Stimulated activated naive CD4-positive, alpha-beta T cell (primary cell): Measurements from ENCODE around the gene EIF2D.

Experiments
- DNase-seq, 6 experiments: peaks; one replicate each; lab custom pipeline; 2025; lab: John Stamatoyannopoulos, UW

EIF2D gene

DNA sequence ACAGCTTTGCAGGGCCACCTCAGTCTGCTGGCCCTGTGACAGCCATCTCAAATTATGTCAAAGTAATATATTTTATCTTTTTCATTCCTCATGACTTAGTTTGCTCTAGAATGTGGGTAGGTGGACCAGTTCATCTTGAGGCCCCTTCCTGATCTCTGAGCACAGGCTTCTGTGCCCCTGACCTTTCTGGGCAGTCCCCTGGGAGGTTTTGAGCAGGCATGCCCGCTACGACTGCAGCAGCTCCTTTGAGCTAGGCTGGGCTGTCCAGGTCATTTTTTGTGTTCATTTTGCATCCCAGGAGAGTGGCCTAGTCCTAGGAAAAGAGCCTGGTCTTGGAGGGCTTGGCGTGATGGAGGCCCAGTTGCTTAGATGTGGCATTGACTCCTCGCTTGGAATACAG is 42.7 kb downstream of the EIF2D start:
- no peak for DNase-seq

DNA sequence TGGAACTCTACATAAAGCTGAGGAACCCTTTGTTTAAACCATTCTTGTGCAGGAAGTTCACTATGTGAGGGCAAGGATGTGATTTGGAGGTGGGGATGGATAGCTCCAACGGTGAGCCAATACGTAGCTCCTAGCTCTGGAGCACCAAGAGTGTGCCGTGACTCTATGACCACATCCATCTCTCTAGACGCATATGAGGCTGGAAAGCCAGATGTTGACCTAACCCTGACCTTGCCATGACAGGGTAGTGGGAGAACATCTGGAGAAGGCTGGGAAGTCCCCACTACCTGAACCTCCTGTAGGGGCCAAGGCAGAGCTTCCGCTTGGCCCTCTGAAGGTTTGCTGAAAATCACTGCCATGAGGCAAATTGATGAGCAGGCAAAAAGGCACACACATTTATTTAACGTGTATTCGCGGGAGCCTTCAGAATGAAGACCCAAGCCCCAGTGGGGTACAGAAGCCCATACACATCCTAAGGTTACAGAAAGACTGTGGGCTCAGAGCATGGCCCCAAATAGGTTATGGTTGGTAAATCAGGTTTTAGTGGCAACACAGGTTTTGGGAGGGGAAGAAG is 43.4 kb downstream of the EIF2D start:
- DNase-seq: no peak

DNA sequence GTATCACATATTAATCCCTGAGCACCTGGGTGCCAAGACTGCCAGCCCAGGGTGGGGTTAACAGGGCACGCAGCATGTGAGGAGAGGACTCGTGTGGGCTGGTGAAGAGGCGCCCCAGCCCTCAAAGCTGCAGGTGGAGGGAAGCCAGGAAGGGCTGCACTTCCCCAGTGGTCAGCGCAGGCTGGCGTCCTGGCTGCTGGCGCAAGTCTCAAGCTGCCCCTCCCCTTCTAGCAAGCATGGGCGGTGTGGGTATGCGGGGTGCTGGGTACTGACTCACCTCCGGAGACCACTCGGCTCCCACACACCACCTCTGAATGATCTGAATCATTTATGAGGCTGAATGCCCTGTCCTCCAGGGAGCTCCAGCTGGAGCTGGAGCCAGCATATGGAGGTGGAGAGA is 44.0 kb downstream of the EIF2D start:
- no peak for DNase-seq

DNA sequence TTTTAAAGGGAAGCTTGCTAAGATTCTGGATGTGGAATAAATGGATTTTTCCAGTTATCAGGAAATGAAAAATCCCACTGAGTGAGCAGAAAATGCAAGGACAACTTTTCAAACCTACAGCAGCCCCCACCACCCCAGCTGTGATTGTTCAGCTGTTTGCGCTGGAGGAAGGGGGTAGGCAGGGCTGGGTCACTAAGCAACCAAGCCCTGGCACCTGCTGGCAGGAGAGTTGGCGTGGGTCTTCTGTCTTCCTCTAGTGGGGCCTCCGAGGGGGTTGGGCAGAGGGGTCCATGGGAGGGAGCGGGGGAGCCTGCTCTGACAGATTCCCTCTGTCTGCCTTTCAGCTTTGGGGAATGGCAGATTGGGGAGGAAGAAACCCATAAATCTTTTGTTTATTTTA is 45.3 kb downstream of the EIF2D start:
- DNase-seq: no peak

DNA sequence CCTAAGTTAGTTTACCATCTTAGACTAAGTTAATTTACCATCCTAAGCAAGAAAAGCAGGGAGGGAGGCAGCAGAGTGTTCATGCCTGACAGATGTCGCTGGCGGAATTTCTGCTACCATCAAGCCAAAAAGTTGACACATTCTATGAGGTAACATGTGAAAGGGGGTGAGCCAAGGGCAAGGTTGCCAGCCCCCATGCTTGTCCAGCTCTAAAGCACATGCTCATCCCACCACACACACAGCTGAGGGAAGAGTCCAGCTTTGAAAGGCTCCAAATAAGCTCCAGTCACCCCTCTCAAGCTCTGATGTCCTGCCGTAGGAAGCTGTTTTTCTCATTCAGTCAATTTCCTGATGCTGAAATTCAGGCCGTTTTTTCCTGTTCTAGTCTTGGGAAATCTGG is 46.3 kb downstream of the EIF2D start:
- DNase-seq: no peak

DNA sequence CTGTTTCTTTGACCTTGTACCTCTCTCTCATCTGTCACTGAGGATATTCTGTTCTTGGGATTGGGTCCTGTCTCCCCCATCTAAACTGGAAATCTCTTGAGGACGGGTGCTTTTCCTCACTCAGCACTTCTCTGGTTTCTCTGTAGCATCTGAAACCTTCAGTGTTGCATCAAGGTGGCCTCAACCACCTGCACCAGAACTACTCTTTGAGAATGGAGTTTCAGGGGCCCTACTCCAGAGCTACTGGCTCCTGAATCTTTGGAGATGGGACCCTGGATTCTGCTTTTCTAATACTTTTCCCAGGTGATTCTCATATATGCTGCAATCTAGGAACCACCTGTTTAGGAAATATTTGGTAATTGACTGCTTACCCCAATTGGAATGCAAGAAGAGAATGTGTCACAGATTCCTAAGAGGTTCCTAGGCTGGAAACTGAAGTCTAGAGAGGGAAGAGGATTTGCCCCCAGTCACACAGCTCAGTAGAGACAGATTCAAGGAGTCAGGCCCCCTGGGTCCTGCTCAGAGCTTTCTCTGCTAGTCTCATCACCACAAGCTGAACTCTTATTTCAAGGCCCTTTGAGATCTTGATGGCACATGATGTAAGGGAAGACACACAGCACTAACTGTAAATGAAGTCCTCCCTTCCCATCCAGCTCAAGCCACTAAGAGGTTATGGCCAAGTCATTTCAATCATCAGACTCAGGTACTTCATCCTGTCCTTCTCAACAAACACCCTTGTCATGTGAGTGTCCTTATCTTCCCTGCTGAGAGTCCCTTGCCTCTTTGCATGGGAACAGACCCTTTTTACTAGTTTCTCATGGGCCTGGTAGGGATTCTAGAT is 48.7 kb downstream of the EIF2D start:
- no peak for DNase-seq

DNA sequence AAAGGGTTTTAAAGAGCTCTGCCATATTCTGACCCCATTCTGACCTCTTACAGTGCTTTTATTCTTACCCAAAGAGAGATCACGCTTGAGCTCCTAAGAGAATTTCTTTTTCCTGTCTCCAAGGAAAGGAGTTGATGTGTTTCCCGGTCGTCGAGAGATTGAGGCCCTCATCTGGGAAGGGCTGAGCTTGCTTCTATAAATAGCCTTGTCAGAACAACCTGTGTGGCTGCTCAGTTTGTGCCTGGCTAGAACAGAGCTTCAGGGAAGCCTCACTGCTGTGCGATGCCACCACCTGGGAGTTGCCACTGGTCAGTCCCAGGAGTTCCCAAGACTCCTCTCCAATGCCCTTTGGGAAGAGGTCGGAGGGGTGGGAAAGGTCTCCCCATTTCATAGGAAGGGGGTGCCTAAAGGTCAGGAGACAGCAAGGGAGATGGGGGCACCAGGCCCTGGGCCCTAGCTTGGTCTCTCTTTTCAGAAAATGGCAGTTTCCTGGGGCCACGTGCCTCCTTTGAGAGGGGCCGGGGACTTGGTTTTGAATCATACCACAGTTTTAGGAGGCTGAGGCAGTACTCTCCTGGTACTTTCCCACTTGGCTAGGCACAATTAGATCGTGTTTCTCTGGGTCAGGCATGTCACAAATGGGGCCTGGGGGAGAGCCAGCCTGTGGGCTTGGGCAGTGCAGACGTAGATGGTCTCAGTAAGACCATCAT is 52.1 kb downstream of the EIF2D start:
- no peak for DNase-seq

DNA sequence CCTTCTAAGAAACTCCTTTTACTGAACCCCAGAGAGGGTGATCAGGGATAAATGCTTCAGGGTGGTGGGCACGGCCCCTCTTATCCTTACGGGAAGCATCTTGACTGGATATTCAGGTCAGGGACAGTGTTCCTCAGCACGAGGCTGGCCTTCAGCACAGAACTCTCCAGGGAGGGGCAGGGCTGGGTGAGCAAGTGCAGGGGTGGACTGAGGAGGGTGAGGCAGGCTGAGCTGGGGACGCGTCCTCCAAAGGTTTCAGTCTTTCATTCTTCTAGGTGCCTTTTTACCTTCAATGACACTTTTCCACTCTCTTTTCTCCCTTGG is 52.6 kb downstream of the EIF2D start:
- no peak for DNase-seq

DNA sequence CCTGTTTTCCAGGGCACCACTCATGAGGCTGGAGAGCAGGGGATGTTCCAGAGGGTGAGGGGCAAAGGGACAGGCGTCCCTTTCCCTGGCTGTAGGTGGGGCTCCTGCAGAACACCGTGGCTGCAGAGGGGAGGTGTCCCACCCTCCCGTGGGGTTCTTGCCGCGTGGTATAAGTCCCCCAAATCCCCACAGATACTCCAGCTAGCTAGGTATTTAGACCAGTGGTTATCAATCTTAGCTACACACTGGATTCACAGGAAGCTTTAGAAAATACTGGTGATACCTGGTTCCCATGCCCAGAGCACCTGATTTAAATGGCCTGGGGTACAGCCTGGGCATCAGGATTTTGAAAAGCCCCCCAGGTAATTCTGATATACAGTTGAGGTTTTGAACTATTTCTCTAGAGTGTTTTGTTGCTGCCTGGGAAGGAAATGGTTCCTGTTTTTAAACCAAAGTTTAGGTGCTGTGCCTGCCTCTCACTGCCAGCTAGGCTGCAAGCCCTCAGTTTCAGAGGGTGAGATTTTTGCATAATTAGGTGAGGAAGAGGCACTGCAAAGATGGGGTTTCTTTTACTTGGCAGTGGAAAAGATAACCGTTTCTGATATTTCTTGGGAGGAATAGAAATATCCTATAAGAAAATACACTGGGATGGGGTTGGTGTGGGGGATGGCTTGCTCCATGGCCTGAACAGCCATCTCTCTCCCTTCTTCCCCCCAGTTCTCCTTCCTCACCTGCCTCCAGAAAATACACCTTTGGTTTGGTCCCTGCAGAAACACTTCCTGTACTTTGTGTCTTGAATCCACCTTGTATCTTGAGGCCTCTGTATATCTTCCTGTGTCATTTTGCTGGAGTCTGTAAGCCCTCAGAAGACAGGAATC is 53.2 kb downstream of the EIF2D start:
- peak in 3 of 6 experiments; percentile 56 to 65 (median 57) for DNase-seq

DNA sequence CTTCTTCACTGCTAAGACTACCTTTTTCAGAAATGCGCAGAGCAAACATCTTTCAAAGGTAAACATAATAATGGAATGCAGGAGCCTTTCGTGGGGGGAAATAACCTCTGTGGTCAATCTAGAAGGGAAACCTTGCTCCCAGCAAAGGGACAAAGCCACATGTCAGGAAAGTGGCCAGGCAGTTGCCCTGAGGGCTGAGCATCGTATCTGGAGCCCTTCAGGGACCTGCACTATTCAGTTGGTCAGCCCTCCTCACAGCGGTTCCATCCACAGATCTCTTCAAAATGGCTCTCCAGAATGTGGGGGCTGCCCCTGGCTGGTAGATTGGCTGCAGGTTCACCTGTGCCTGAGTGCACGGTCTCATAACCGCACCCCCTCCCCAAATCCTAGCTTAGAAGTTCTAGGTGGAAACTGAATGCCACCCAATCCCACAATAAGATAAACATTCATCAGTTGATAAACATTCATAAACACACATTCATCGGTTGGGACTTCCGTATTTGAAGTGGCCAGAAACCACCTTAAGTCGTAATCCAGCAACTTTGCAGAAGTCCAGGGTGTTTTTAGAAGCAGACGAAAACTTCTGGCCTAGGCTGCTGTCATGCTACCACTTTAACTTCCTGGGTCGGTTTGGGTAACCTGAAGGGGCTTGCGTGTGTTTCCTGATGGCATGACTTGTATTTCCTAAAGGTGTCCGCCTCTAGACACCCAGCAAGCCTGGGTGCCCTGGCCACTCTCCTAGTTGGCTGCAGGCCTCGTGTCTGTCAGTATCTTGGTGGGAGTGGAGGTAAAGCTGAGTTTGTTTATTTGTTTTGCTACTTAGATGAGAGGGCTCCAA is 54.4 kb downstream of the EIF2D start:
- DNase-seq: peak in 4 of 6 experiments; percentile 14 to 48 (median 22)

DNA sequence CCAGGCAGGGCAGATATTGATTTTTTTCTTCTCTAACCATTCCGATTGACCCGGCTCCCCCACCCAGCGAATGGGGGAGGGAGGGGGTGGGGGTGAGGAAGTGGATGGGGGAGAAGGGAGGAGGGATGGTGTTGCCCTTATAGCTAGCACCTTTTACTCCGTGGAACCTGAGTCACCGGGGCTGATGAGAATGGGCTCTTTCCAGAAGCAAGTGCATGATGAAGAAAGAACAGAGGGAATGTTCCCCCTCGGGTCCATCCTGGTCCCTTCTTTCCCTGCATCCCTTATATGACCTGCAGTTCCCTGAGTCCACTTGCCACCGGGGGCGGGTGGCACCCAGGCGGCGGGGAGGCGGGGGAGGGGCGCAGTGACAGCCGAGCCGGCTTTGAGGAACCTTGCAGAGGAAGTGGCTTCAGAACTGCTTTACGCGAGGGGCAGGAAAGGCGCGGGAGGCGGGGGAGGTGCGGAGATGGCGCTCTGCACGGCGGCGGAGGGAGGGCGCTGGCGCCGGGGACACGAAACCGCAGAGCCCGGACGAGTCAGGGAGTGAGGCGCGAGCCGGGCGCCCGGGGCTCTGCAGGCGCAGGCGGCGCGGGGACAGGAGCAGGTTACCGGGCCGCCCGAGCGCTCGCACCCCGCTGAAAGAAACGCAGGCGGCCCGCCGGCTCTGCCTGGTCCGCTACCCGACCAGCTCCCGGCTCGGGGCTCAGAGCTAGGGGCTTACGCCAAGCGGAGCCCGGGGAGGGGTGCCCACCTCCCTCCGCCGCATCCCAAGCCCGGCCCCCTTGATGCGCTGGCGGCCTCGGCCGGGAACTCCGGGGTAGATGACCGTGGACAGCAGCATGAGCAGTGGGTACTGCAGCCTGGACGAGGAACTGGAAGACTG is 55.3 kb downstream of the EIF2D start:
- peak; percentile 71 to 89 (median 84) for DNase-seq

DNA sequence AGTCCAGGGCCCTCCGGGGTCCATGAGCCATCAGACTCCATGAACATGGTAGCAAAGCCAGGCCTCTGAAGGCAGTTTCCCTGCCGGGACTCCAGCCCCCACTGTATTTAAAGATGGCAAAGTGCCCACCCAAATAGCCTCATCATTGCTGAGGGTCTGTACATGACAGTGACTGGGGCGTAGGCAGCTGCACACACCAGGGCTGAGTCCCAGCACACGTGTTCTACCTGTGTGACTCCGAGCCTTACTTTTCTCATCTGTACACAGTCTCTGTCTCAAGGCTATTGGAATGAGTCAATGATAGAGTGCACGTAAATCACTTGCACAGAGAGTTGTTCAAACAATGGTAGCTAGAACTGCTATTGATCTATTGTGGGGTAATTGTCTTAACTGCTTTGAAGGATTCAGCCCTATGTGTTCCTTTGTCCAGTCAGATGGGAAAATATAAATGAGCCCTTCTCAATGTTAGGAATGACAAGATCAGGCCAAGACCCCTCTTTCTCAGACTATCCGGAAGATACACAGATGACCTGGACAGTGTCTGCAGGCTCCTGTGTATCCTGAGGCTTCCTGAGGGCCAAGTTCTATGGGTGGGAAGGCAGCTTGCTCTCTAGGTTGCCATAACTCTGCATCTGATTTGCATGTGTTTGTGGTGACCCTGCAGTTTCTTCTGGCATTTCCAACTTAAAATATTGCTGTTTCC is 56.1 kb downstream of the EIF2D start:
- DNase-seq: peak in 1 of 6 experiments; percentile 19

DNA sequence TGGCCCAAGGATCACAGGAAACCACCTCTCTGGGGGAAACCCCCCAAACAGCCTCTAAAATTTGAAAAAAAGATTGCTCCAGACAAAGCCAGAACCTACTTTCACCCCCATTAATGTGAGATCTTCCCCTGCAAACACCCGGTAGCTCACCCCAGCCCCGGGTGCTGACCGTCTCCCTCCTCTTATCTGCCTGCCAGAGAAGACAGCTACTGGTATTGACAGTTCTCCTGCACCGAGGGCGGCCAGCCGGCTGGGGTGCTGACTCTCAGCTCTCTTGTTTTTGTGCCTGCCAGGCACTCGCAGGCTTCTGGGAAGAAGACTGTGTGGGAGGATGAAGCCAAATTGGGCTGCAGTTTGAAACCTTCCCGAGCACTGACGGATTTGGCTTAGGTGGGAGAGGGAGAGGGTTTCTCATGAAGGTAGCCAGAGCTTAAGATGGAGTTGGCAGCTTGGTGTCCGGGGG is 56.8 kb downstream of the EIF2D start:
- DNase-seq: peak in 2 of 6 experiments; percentile 17 to 33

DNA sequence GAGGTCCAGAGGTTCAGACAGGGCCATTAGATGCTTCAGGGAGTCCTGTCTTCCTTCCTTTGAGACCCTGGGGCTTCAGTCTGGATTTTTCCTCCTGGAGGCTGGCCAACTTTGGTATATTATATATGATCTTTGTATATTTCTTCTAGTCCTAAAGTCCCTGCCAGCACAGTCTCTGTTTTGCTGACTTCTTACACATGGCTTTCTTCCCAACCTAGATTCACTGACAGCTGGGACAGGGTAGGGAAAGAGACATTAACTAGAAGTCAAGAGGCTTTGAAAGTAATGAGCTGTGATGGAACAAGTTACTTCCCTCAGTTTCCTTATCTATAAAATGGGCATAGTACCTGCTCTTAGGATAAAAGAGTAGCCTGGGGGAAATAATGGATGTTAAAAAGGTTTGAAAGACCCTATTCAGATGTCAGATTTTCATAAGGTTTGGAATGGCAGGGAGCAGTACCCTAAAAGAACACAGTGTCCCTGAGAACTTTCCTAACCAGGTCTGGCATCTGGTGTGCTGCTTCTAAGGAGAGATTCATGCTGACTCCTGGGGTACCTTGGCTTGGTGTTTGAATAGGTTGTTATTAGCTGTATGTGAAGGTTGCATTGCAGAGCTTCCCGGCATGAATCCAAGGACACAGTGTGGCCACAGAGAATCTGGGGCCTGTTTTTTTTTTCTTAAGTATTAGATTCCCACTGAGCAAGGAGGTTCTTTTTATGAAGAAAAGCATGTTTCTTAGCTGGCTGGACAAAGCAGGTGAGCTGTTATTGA is 57.4 kb downstream of the EIF2D start:
- DNase-seq: no peak

DNA sequence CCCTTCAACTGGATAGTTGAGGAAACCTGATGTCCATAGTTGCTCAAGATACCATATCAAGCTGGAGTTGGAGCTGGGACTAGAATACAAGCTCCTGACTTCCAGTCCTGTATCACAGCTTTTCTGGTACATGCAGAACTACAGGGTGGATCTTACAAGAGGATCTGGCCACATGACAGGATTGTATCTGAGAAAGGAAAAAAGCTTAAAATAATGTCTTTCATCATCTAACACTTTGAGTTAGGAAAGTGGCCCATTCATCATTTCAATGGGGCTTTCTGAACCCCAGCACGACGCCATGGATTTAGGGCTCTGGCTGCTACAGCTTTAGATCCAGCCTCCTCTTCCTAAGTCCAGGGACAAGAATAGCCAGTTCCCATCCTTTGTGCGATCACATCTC is 58.1 kb downstream of the EIF2D start:
- DNase-seq: no peak

DNA sequence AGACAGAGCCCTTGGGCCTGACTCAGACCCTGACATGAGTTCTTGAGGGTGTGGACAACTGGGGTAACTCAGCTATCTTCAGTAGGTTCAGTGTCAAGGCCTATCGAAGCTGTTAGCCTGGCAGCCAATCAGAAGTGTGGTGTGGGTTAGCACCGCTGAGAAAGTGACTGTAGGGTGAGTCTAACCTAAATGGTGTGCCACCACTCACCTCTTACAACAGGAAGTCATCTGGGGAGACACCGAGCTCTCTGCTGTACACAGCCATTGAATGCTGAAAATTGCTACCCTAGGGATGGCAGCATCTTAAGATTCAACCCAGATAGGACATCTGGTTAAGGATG is 60.3 kb downstream of the EIF2D start:
- peak; percentile 50 to 83 (median 72) for DNase-seq

DNA sequence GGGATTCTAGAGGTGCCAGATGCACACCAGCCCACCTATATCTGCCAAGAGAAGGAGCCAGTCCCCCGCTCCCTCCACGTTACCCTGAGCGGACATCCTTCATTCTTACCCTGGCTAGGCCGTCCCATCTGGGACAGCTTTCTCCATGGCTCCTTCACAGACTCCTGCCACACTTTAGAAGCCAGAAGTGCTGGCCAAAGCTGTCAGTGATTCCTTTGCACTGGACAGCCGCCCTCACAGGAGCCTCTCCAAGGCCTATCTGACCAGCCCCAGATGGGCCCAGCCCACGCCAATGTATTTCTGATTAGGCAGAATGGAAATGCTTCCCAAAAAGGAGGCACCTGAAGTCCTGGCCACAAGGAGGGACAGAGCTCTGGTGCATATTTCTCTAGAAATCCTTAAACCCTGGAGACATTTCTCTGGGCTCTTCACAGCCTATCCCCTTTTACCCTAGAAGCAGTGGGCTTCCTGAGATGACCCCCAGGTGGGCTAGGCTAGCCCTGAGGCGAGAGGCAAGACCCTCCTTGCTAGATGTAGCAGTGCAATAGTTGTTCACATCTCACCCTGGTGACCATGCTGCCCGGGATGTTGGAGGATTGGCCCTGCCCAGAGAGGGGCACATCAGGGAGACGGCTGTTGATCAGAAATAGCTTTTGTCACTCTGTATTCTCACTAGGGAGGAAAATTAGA is 60.8 kb downstream of the EIF2D start:
- DNase-seq: no peak

DNA sequence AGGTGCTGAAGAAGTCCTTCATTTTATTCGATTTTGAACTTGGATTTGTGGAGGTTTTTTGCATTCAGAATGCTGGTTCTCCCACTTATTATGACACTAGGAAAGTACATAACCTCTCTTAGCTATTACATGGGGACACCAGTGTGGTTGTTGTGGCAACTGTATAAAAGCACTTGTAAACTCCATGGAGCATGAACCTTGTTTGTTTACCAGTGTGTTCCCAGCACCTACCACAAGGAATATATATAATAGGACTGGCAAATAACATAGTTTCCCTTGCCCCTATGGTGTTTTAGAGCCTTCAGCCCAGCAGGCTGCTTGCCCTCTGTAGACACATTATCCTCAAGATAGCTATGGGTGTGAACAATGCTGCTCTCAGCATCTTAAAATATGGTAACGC is 61.8 kb downstream of the EIF2D start:
- no peak for DNase-seq
